Peyer's patch (tissue), 4 donors: ENCODE results near the gene PDE4D. TPM values are rescaled to one million over a fixed set of nuclear protein-coding genes. Genes with fewer than 3 reads are reported as not detected.

Source experiments
- DNase-seq, 3 donors: peaks; one replicate each; pipeline ENCODE4 v3.0.0-alpha.2; 2017 to 2019
- H3K27ac ChIP-seq, 4 donors: fragments of 200-600 bp; sonication (generic); one replicate each; pipeline ENCODE4 v1.5.1; 2016 to 2019
- H3K27me3 ChIP-seq, 2 donors: fragments of 200-600 bp; sonication (generic); one replicate each; pipeline ENCODE4 v1.5.1; 2019
- H3K36me3 ChIP-seq, 3 donors: fragments of 200-600 bp; sonication (generic); one replicate each; pipeline ENCODE4 v1.5.1; 2016 to 2019
- H3K4me1 ChIP-seq, 4 donors: fragments of 200-600 bp; sonication (generic); one replicate each; pipeline ENCODE4 v1.5.1; 2016 to 2019
- H3K4me3 ChIP-seq, 4 donors: fragments of 200-600 bp; sonication (generic); 1 replicate in 3 of 4; 2 replicates in 1 of 4; pipeline ENCODE4 v1.5.1; 2016 to 2019; ENCODE audit warnings: mild to moderate bottlenecking in 1 of 4
- H3K9me3 ChIP-seq, 4 donors: fragments of 200-600 bp; sonication (generic); one replicate each; pipeline ENCODE4 v1.5.1; 2016 to 2019; ENCODE audit warnings: mild to moderate bottlenecking in 1 of 4
- CTCF ChIP-seq, 6 experiments: fragments of 450-650 bp in 4 of 6; fragments of 200-600 bp in 2 of 6; sonication (generic) in 1 of 6; IDR thresholded peaks; one replicate each; pipeline ENCODE4 v1.5.1; 2017 to 2019; ENCODE audit warnings: antibody characterized with exemption in 6 of 6, mild to moderate bottlenecking in 3 of 6, moderate library complexity in 1 of 6
- POLR2A ChIP-seq, 2 donors: fragments of 450-650 bp; IDR thresholded peaks; one replicate each; pipeline ENCODE4 v1.5.1; 2017; ENCODE audit warnings: antibody characterized with exemption in 2 of 2, mild to moderate bottlenecking in 2 of 2, moderate library complexity in 2 of 2
- total RNA-seq, 4 donors: library from RNA; depleted of rRNA; stranded (reverse); fragments of >200 nt; gene quantifications; one replicate each; pipeline ENCODE4 v1.1.0, GENCODE V29; 2016

Gene PDE4D
- total RNA-seq, 4 donors from 2014 or later = 19.8 to 89.1 (median 43.9) TPM

GRCh38 chr5:59759600-59760351 is 133.8 kb downstream of the PDE4D start:
- Histone ChIP-seq H3K36me3 (no peaks in the 10 kb centered on the region), H3K4me1 (peaks cover 0 to 15% (median 0%) of the 10 kb centered on the region in 4 donors), H3K9me3 (no peaks in the 10 kb centered on the region), H3K27me3 (no peaks in the 10 kb centered on the region), H3K27ac (no peak overlapping the region), H3K4me3 (no peak overlapping the region)
- TF ChIP-seq CTCF (IDR thresholded peaks at IDR 0.05) (no peak), POLR2A (IDR thresholded peaks at IDR 0.05) (no peak)
- DNase-seq = no peak

DNA sequence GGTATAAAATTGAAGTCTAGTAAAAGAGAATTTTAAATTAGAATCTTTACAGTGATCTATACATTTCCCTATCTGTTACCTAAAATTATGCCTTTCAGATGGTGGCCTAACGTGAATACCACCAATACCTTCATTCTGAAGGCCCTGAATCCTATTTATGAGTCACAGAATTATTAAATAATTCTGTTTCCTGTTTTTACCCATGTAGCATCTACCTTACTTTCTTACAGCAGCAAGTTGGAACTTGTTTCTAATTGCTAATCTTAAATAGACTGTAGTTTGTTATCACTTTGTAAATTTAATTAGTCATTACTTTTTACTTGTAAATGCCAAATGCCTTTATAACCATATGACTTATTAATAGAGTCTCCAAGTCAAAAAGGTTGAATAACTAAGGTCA is 135.0 kb downstream of the PDE4D start:
- Histone ChIP-seq H3K27me3 (no peaks in the 10 kb centered on the region), H3K4me1 (peaks cover 0 to 15% (median 0%) of the 10 kb centered on the region in 4 donors), H3K27ac (no peak overlapping the region), H3K4me3 (no peak overlapping the region), H3K9me3 (no peaks in the 10 kb centered on the region), H3K36me3 (no peaks in the 10 kb centered on the region)
- no peak for DNase-seq
- TF ChIP-seq CTCF (IDR thresholded peaks at IDR 0.05) = no peak
- TF ChIP-seq POLR2A (IDR thresholded peaks at IDR 0.05) = no peak

- Histone ChIP-seq H3K27me3 (no peaks in the 10 kb centered on the region), H3K9me3 (no peaks in the 10 kb centered on the region), H3K36me3 (no peaks in the 10 kb centered on the region), H3K4me3 (no peak overlapping the region), H3K4me1 (peaks cover 0 to 15% (median 0%) of the 10 kb centered on the region in 4 donors), H3K27ac (no peak overlapping the region)
- DNase-seq = no peak
- TF ChIP-seq POLR2A (IDR thresholded peaks at IDR 0.05) = no peak
- no peak for TF ChIP-seq CTCF (IDR thresholded peaks at IDR 0.05)
Measured at GRCh38 chr5:59757442-59757841, 136.1 kb downstream of the PDE4D start.

- Histone ChIP-seq H3K36me3 (no peaks in the 10 kb centered on the region), H3K4me1 (peaks cover 0 to 15% (median 0%) of the 10 kb centered on the region in 4 donors), H3K27ac (peak overlapping the region in 1 of 4 donors; percentile 61), H3K27me3 (no peaks in the 10 kb centered on the region), H3K4me3 (no peak overlapping the region), H3K9me3 (no peaks in the 10 kb centered on the region)
- TF ChIP-seq POLR2A (IDR thresholded peaks at IDR 0.05) (no peak), CTCF (IDR thresholded peaks at IDR 0.05) (no peak)
- peak in 2 of 3 donors; percentile 52 to 73 for DNase-seq
Measured at GRCh38 chr5:59756373-59757035, 137.0 kb downstream of the PDE4D start.

DNA sequence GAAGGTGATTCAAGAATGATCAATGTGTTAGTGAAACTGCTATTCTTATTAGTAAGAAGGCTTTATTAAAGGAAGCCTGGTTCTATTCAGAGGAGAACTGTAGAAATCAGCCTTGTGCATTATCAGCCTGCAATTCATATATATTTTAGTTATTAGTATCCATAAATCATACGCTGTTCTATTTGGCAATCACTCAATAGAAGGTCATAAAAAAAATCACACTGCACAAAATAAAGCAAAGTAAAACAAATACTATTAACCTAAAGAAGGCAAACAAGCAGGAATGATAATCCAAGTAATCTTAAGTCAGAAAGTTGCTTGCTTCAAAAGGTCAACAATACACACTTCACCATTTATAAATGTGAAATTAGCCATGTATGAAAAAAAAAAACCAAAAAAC is 138.1 kb downstream of the PDE4D start:
- H3K4me3 ChIP-seq = no peak overlapping the region
- no peak for DNase-seq
- H3K9me3 ChIP-seq = no peaks in the 10 kb centered on the region
- H3K36me3 ChIP-seq = no peaks in the 10 kb centered on the region
- H3K27me3 ChIP-seq = no peaks in the 10 kb centered on the region
- H3K4me1 ChIP-seq = peaks cover 0 to 15% (median 0%) of the 10 kb centered on the region in 4 donors
- no peak for TF ChIP-seq CTCF (IDR thresholded peaks at IDR 0.05)
- TF ChIP-seq POLR2A (IDR thresholded peaks at IDR 0.05) = no peak
- no peak overlapping the region for H3K27ac ChIP-seq
